HG02981 (cell line): Measurements from ENCODE around the gene TSC22D1.

Source experiments
- ATAC-seq: cut with Tn5 transposase; IDR thresholded peaks from one replicate; pipeline ENCODE4 v1.9.1; 2021; ENCODE audit warnings: mild to moderate bottlenecking, moderate library complexity; ENCODE audit not compliant: unreplicated experiment

TSC22D1 gene

DNA sequence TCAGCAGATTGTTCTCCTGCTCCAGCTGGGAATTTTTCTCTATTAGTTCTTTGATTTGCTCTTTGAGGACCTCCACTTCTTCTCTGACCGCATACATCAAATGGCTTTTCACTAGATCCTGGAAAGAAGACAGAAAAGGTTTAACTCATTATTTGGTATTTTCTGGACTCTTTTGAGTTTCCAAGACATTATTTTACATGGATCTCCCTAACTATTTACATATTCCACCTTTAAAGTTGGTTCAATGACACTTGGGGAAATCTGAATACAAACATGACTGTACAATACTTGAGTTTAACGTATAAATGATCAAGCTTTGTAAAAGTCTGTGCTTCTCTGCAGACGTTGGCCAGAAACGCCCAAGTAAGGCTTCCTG is 141.4 kb downstream of the TSC22D1 start:
- no peak for ATAC-seq

DNA sequence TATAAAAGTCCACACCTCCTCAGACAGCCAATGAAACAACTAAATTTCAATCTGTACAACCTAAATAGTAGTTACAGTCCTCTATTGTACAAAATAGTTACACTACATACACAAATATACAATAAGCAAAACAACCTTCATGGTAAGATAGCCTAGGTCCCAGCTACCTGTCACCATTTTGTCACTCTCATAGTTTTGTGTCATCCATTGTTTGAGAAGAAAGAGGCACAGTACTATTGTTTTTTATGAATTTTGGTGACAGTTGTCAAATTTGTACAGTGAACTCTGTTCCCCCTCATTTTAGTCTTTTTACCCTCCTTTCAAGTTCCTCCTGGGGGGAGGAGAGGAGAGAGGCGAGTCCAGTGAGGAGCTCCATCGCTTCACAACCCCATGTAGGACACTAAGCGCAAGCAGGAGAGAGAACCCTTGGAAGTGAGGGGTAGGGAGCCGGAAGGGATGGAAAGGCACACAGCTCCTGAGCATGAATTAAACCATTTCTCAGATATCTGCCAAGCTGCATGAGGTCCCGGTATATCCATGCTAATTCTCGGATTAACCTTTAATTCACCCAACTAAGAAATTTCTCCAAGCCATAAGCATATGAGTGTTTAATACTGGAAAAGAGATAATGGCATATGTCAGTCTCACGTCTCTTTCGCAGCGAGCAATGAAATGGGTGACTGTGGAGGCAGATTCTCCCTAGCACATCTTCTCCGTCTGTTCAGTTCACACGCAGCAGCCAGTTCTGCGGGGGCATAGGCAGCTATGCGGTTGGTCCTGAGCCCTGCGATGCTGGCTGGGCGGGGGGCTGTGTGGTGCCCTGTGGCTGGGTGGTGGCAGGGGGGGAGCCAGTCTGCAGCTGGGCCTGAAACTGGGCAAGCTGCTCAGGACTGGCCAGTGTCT is 142.0 kb downstream of the TSC22D1 start:
- no peak for ATAC-seq

DNA sequence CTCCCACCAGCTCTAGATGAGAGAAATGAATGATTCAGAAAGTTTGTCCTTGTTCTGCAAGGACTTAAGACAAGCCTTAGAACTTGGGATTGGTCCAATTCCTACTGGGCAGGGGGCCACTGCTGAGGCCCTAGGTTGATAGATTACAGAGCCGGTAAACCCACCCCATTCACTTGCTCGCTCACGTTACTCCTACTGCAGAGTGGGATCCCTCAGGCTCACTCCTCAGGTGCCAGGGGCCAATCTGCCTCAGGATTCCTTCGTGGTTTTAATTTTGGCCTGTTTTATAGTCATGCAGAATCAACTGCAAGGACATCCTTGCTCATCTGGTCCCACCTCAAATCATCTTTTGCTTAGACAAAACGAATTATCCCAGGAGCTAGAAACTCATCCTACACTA is 143.5 kb downstream of the TSC22D1 start:
- ATAC-seq, result no peak

DNA sequence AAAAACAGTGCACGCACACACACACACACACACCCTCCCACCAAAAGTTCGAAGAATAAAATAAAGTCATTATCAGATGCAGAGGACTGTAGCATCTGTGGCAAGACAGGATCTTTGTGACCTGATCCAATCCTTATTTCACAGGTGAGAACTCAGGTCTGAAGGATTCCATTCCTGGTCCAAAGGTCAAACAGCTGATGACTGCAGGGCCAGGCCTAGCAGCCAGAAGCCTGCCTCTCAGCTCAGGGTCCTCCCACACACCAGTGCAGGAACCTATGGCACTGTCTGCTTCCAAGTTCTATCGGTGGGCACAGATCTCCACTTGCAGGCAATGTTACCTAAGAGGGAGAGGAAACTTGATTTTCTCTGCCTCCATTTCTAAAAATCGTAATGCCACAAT is 145.0 kb downstream of the TSC22D1 start:
- no peak for ATAC-seq

DNA sequence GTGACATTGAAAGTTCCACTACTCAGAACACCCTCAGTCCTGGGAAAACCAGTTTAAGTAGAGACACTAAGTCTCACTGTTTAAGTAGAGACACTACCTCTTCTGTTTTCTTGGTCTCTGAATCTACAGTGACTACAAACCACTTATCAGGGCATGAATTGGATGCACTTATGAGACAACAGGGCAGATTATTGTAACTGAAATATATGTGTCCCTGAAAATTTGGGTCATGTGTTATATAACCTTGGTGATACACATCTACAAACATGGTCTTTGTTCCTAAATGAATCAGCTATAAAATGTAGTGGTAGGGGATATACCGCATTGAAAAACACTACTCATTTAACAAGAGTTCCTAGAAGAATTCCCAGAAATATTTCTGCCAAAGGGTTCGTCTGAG is 146.8 kb downstream of the TSC22D1 start:
- no peak for ATAC-seq

DNA sequence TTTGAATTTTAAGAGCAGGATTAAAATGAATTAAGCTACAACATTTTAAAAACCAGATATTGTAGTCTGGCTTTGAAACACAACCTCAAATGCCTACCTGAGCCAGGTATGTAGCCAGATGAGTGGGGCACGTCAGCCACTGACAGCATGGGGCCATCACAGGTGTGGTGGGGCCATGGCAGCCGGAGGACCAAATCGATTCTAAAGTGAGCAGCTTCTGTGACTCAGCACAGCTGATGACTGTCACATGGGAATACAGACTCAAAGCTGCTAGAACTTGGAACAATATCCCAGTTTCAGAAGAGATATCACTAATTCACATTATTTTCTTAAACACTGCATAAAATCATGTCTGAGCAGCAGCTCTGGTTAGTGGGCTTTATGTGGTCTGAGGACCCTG is 149.7 kb downstream of the TSC22D1 start:
- no peak for ATAC-seq

DNA sequence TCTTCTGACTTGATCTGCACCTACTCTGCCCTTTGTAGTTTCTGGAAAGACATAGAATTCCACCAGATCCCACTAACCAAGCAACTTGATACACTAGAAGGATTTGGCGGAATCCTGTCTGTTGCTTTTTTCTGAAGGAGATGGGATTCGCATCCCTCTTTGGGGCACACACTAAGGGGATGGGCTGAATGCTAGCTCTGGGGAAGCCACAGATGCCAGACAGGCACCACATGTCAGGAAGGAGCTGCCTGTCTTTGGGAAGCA is 150.4 kb downstream of the TSC22D1 start:
- no peak for ATAC-seq

DNA sequence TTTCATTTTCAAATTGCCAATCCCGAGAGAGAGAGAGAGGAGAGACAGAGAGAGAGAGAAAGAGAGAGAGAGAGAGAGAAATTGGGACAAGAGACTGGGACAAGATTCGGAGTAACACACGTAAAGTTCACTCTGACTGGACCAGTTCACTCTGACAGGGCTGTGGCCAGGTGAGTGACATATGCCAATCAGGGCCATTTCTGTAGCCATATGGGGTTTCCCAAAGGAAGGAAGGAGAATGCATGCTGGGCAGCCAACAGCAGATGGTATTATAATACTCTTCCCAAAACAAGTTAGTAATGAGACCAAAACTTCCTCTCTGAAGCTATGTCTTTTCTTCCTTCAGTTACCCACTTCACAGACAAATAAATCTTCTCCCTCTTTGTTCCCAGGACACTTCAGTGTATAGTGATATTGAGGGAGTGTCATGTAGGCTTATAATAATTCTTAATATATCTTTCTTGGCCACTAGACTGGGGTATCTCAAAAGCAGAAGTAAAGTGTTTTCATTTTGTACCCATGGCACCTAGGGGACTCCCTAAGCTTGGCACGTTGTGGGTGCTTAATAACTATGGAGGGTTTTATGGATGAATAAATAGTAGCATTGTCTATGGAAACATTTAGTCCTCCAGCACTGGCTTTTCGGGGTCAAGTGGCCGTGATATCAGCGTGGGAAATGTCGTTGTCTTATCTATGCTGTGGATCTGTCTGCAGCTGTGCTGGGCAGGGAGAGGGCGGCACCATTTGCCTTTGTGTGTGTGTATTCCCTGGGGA is 150.9 kb downstream of the TSC22D1 start:
- ATAC-seq, result no peak

DNA sequence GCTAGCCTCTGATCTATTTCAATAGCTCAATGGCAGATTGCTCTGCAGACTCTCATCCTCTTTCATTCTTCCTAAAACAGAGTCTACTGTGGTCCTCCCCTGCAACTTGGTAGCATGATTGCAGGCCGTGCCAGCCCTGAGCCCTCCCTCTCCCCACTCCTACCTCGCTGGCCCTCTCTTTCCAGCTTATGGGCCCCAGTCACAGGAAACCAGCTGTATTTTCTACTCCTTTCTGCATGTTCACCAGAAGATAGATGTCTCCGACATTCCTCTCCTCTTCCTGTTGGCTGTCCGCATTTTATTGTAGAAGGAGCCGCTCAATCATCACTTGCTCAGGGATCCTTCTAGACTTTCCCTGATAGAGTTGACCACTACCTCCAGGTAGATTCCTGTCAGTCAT is 152.3 kb downstream of the TSC22D1 start:
- no peak for ATAC-seq

DNA sequence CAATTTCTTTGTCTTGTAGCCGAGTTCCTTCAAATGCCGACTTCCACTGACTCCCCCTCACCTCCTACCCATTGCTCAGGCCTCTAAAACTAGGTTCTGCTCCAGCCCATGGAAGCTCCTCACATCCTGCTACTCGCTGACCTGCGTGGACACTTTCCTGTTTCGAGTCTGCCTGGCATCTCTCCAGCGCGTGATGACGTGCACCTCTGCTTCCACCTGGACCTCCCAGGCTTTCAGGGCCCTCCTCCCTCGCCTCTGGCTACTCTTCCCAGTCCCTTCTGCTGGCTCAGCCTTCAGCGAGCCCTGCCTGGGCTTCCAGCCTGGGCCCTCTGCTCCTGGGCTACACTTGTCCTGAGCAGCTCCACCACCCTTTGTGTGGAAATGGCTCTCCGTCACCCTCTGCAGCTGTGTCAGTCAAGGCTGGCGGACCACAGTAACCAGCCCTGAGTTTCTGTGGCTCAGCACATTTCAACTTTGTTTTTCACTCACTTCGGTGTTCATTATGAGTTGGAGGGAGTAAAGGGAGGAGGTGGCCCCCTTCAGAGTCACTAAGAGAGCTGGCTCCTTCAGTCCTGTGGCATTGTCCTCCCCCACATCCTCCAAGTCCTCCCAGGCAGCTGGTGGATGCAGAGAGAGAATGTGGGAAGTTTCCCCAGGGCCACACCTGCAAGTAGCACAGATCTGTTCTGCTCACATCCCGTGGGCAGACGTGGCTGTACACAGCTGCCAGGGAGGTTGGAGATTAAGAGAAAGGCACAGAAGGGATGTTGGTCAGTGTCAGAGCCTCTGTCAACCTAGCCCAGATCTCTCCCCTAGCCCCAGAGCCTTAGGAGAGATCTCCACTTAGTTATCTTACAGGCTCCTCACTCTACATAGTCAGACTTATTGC is 153.1 kb downstream of the TSC22D1 start:
- no peak for ATAC-seq

DNA sequence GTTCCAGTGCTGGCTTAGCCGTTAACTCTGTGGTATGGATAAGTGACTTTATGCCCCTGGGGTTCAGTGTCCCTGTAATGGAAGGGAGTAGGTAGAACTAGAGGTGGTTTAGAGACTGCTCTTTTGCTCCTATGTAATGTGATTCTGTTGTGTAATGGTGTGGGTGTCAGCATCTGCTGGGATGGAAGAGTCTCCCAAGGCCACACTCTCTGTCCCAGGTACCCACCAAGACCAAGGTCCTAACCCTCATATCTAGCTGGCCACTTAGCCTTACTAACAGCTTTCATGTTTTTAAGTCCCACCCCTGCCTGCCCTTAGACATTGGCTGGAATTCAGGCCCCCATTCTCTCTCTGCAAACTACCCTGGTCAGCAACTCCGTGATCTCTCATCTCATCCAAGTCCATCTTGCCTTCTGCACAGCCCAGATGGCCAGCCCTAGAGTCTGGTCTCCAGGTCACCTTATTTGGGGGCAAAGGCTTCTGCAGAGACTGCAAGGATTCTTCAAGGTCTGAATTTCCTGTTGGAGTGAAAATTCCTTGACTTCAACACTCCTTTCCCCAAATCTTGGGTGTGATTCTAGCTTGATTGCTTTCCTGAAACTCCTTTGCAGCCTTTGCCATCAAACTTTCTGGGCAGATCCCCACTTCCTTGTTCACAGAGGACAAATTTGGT is 154.1 kb downstream of the TSC22D1 start:
- no peak for ATAC-seq

DNA sequence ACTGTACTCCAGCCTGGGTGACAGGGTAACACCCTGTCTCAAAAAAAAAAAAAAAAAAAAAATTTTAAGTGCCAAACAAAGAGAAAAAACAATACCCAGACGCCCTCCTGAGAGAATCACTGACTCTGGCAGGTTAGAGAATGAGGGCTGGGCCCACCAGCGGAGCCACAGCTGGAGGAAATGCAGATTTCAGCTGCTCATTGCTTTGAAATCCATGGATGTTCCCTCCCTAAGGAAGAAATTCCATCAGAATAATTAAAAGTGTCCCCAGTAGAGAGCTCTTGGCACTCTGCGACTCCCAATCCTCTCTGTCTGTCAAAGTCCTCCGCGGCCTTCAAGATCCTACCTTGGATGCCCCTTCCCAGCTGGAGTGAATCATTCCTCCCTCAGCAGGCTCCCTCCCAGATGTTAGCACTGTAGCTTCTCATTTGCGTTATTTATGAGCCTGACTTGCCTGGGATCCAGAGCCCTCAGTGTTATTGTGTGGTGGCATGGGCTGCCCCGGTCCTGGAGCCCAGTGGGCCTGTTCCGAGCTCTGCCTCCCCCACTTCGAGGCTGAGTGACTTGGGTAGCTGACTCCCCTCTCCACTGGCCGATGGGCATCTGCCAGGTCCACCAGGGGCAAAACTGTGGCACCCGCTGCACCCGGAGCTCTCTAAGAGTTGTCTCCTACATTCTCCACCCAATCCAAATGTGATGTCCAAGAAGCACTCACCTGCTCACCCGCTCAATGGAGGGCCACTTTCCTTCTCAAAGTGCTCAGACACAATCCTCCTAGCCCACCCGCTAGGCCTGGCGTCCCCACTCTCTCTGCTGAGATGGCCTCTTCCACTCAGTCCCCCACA is 155.5 kb downstream of the TSC22D1 start:
- ATAC-seq, result no peak

DNA sequence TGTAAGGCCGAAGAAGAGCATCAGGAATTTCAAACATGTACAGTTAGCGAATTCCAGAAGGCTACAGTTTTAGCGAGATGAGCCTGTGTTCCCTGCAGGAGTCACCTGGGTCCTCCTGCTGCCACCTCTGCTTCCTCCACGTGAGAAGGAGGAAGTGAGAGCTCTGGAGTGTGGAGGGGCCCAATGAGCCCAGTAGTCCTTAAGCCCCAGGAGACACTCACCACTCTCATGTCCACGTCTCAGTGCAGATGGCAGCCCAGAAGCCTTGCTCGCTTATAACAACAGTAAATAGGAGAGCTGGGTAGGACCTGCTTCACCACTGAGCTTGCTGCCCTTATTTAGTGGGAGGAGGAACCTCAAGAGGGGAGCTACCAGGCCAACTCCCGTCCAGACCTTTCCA is 158.3 kb downstream of the TSC22D1 start:
- ATAC-seq, result no peak

DNA sequence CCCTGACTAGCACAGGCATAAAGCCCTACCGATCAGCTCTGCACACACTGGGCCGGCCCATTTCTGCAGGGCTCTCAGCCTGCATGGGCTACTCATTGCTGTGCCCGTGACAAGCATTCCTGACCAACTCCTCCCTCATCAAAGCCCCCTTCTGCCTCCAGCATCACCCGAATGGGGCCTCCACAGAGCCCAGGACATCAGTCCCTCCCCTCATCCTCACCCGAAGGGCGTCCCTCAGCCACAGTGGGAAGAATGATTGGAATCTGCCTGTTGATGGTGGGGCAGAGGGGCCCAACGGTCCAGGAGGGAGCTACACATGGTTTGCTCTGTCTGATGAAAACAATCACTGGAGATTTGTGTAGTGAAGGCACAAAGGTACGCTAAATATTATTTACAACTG is 158.7 kb downstream of the TSC22D1 start:
- no peak for ATAC-seq

DNA sequence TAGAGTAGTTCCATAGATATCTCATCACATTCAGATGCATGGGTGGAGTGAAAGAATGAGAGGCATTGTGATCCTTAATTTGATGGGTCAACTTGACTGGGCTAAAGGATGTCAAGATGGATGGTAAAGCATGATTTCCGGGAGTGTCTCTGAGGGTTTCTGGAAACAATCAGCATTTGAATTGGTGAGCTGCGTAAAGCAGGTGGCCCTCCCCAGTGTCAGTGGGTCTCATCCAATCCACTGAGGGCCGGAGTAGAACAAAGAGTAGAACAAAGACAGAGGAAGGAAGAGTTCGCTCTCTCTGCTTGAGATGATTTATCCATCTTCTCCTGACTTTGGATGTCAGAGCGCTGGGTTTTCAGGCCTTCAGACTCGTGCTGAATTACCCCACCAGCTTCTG is 159.4 kb downstream of the TSC22D1 start:
- no peak for ATAC-seq

DNA sequence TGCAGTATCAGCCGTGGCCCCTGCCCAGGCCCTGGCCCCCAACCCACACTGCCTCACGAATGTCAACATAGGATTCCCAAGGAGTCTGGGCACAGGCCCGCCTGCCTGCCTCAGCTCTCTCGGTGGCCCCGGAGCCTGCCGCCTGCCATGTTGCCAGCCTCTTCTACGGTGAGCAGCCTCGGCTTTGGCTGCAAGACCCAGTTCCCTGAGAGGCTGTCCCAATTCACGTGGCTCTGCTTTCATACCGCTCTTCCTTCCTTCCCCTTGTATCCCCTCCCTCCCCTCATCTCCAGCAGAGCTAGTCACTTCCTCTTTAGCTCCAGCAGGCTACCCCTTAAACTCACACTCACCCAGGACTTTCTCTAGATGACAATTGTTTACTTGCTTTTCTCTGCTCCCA is 159.8 kb downstream of the TSC22D1 start:
- ATAC-seq, result no peak

DNA sequence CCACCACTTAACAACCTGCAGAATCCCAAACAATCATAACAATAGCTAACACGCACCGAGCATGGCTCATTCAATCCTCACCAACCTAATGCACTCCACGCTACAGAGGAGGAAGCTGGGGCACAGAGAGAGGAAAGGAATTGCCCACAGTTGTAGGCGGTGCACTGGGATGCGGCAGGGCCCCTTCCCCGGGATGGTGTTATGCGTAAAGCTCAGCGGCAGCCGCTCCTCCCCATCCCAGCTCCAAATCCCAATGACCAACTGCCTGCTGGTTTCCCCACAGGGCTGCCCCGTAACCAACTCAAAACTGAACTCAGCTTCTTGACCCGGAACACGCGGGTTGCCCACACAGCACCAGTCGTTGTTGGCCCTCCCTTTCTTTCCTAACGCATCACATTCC is 160.3 kb downstream of the TSC22D1 start:
- no peak for ATAC-seq

DNA sequence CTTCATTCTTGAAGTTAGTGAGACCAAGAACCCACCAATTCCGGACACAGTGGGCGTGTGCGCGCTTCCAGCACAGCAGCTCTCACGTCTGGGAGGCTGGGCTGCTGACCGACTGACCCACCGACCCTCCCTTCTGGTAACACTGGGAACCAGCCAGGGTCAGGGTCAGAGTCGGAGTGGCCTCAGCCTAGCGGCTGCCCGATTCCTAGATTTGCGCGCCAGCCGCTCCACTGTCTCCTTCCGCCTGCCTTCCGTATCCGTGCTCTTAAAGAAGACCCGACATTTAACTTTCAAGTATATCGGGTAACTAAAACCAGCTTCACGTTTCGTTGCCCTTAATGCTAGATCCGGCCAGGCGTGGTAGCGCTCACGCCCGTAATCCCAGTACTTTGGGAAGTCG is 161.4 kb downstream of the TSC22D1 start:
- ATAC-seq, result no peak

DNA sequence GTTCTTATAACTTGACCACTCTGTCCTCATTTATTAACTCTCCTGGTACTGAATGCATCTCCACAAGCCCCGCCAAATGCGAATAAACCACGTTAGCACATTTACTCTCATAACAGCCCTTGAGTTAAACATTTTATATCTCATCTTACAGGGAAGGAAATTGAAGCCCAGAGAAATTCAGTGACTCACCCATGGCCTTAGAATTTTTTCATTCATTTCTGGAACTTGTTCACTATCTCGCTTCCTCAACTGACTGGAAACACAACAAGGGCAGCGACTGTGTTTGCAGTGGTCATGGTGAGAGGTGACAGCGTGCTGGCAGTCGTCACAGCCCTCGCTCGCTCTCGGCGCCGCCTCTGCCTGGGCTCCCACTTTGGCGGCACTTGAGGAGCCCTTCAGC is 163.0 kb downstream of the TSC22D1 start:
- ATAC-seq, result no peak

DNA sequence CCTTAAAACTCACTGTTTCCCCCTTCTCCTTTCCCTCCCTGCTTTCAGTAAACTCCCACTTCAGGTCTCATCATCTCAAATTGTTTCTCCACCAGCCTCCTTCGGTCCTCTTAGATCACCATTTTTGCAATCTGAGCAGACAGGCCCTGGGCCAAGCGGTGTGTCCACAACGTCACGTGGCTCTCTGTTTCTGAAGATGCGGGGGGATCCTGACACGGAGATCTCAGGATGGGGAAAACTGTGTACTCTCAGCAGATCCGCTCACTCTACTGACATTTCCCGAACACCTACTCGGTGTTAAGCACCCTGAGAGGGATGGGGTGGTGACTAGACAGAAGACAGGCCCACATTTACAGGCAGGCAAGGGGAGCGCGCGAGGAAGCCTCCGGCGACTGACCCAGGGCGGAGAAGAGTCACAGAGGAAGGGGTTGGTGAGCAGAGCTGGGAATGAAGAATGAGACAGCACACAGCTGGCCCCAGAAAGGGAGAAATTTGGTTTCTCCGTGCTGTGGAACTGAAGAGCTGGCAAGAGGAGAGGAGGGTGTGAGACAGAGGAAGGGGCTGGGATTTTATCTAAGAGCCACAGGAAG is 163.7 kb downstream of the TSC22D1 start:
- ATAC-seq, result no peak
